GM19397 (cell line): ENCODE results near the gene KCNH5.

Experiments
- ATAC-seq: cut with Tn5 transposase; IDR thresholded peaks from one replicate; pipeline ENCODE4 v1.9.1; 2021; ENCODE audit warnings: mild to moderate bottlenecking, moderate library complexity; ENCODE audit not compliant: unreplicated experiment

Gene KCNH5

DNA sequence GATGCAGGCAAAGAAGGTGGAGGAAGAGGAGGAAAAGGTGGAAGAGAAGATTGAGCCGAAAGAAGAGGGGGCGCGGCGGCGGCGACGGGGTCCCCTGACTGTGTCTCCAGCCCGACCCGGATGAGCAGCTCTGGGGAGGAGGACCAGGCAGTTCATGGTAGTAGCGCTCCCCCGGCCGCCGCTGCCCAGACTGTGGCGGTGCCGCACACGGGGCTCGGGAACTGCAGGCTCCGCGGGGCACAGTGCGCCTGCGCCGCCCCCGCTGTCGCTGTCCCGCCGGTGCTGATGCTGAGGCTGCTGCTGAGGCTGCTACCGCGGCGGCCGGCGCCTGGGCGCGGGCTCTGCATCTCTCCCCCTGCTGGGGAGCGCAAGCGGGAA lies at the start of gene KCNH5:
Gene KCNH5, minus strand, starts transcription at position 225 of the 378 bp plus-strand sequence. CDS start 272 bp downstream, outside the sequence.
- no peak for ATAC-seq

DNA sequence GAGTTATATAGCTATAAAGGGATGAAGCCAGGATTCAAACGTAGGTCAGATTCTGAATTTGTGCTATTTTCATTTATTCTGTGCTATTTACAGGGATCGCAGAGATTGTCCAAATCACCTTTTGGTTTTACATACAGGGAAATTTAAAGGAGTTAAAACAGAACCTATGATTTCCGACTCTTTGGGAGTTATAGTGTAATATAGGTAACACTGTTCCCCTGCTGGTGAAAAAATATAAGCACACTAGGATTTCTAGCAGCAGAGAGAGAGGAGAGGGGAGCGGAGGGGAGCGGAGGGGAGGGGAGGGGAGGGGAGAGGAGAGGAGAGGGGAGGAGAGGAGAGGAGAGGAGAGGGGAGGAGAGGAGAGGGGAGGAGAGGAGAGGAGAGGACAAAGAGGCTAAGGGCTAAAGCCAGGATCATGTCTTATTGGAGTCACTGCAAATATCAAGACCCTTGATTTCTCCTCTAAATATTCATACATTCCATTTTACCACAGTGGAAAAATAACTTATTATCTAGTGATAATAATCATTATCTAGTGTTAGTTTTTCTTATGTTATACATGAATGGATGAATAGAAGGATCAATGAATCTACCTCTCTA lies 46.2 kb upstream of the KCNH5 start:
- no peak for ATAC-seq

DNA sequence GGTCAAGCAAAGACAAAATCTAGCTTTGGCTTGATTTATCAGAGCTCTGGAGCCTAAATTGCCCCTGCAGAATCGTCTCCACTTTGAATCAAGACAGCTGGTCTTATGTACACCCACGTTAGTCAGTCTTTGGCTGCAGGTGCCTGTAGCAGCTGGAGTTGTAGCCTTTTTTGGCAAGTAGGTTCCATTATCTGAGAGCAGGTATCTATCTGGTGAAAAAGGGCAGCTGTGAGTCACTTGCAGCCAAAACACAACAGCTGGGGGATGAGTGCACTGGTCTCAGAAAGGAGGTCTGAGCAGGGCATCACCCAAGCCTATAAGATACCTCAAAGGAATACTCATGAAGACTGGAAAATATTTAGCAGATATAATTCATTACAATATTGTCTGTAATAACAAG lies 43.6 kb upstream of the KCNH5 start:
- ATAC-seq, result no peak

- no peak for ATAC-seq
Measured at GRCh38 chr14:63078569-63078968, 33.3 kb upstream of the KCNH5 start.

DNA sequence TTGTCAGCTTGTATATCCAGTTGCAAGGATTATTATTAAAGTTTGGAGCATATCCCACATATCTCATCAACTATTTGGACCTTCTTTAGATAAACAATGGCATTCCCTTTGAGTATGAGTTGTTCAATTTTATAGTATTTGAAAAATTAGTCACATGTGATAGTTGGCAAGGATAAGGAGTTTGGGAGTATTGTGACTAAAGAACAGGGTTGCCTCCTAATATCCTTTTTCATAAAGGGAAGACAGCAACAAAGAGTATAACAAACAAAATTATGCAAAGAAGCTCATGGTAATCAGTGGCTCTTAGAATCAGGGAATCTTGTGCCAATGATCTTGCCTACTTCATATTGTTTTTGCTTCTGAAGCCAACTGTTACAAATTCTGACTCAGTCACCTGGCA lies 31.2 kb upstream of the KCNH5 start:
- ATAC-seq, result no peak

GRCh38 chr14:63055631-63056030 lies 10.4 kb upstream of the KCNH5 start:
- ATAC-seq, result no peak

GRCh38 chr14:63051992-63052391 lies 6.7 kb upstream of the KCNH5 start:
- ATAC-seq, result no peak

DNA sequence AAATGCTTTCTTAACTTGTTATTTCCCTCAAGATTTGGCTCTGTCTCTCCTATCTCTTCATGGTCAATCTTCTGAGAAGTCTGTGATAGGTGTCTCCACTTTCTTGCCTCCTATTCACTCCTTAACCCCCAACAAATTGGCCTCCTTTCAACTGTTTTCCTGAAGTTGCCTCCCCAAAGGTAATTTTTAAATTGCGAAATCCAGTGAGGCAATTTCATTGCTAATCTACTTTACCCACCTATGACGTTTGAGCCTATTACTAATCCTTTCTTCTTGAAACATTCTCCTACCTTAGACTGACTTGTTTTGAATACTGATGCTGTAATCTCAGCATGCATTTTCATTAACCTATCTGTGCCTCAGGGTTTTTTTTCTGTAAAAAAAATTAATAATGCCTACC lies 6.0 kb upstream of the KCNH5 start:
- ATAC-seq, result no peak

GRCh38 chr14:63050694-63051093 lies 5.4 kb upstream of the KCNH5 start:
- no peak for ATAC-seq

DNA sequence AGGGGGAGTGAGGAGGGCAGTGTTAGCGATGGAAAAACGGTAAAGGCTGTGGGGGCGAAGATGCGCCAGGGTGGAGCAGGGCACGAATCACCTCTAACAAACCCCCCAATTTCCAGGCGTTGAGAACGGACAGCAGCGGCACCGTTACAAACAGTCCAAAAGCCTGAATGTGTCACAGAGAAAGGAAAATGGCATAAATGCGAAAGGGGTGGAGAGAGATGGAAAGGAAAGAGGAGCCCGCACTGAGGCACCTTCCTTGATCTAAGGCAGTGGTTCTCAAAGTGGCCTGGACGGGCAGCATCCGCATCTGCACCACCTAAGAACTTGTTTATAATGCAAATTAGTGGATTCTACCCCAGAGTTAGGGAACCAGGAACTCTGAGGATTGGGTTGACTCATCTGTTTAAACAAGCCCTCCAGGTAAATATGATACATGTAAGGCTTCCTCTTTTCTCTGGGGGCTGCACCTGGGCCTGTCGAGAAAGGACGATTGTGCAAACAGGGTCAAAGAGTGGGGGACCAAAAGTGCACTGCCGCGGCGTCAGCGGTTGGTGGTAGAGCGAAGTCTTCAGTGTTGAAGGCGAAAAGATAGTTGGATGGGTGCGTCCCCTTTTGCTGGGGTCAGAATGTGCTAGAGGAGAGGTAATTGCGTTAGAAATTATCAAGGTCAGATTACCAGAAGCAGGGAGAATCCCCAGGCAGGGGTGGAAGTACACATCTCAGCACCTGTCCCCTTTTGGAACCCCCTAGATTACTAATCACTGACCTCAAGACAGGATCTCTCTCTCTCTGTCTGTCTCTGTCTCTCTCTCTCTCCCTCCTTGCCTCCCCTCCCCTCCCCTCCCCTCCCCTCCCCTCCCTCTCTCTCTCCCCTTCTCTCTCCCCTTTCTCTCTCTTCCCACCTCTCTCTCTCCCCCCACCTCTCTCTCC lies 1.3 kb upstream of the KCNH5 start:
- ATAC-seq, result no peak

DNA sequence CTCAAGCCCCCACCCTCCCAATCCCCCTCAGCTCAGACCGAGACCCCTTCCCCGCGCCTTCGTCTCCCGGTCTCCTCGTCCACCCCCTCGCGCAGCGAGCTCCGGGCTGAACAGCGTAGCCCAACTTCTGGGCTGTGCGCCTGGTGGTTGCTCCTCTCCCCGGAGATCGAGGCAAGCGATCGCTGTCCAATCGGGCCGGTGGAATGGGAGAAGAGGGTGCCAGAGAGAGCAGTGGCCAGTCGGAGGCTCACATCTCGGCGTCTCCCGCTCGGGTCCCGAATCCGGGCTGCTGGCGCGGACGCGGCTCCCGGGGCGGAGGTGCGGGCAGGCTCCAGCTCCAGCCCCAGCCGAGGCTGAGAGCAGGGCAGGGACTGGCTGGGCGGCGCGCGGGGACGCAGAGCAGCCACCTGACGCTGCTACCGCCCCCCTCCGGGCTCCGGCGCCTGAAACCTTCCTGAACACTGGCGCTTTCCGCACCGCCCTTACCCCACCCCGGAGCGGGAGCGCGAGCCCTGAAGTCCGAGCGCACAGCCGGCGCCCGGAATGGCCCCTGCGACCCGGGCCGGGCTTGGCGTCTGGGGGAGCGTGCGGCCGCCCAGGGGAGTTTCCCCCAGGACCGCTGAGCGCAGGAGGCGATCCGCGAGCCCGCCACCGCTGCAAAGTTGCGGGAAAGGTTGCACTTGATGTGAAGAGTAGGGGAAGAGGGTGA lies 508 bp upstream of the KCNH5 start:
- no peak for ATAC-seq

DNA sequence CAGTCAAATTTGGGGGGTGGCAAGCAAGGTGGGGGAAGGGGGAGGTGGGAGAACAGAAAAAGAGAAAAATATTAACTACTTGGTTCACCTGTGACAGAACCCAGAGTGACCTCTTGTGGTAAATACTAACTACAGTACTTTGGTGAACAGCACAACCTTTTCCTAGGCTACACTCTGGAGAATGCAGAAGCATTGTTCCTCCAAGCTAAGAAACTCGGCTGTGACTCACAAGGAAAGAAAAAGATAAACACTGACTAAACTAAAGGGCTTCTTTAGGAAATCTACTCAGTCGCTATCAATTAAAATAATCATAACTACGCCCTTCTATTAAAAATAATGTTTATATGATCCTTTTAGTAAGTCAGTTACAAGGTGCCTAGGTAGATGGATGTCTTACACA lies 5.4 kb downstream of the KCNH5 start:
- no peak for ATAC-seq

GRCh38 chr14:63032641-63033040 lies 12.6 kb downstream of the KCNH5 start:
- ATAC-seq, result no peak

- ATAC-seq, result no peak
Measured at GRCh38 chr14:63032076-63032475, 13.2 kb downstream of the KCNH5 start.

DNA sequence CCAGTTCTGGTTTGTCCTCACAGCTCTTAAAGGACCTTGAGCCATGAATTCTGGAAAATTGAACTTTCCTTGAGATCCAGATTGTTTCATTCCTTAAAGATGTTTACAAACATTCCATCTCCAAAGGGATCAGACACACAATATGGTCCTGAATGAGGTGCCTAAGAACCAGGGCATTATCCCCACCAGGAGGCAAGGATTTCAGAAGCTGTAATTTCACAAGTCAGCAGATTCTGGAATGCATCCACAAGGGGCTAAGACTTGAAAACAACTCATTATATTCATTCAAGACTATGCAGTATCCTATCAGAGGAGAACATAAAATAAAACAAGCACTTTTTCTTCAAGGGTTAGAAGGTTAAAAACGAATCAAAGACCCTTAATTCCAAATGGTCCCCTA lies 15.1 kb downstream of the KCNH5 start:
- ATAC-seq, result no peak

DNA sequence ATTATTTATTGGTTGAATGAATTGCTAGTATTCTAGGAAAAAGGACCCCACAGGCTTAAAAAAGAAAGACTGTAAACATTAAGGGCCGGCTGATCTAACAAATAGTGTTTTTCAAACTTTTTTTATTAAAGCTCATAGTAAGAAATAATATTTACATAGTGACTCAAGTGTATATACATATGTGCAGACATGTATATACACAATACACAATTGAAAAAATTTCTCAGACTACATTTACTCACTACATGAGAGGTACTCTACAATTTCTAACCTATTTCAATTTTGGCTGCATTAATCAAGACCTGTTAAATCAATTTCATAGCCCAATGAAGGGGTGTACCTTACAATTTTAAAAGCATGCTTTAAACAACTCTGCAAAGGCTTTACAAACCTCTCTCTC lies 17.5 kb downstream of the KCNH5 start:
- no peak for ATAC-seq

DNA sequence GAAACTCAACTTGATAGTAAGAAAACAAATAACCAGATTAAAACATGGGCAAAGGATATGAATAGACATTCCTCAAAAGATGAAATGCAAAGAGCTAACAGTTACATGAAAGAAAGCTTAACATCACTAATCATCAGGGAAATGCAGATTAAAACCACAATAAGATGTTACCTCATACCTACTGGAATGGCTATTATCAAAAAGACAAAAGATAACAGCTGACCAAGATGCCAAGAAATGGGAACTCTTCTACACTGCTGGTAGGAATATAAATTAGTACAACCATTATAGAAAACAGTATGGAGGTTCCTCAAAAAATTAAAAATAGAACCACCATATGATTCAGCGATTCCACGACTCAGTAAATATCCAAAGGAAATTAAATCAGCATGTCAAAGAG lies 18.8 kb downstream of the KCNH5 start:
- ATAC-seq, result no peak

- no peak for ATAC-seq
Measured at GRCh38 chr14:63014621-63015020, 30.6 kb downstream of the KCNH5 start.

DNA sequence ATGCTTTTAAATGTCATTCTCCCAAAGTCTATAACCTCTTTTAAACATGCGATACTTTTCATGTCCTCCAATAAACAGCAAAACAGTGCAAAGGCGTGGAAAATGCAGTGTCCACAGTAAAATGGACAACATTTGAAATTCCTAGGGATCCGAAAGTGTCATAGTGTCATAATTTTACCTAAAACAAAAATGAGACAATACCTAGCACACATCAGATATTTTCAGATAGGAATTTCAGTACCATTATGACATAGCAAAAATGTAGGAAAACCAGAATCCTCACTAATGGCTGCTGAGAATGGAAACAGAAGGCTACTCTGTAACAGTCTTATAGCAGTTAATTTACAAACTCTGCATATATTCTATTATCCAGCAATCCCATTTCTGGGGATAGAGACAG lies 33.1 kb downstream of the KCNH5 start:
- no peak for ATAC-seq

DNA sequence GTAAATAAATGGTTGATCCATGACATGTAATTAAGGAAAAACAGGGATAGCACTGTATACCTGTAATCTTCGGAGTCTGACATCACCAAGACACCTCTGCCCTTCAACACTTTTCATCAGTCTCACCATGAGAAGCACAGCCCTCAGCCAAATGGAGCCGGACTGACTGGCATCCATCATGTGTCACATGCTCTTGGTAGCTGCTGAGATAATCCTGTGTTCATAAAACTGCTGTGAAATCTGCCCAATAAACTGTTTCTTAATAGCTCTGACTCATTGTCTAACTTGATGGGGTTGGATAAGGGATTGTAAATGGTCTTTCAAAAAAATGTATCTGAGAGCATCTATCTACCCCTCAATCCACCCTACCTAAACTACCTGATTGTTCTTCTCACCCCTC lies 33.6 kb downstream of the KCNH5 start:
- no peak for ATAC-seq

GRCh38 chr14:63009495-63009894 lies 35.8 kb downstream of the KCNH5 start:
- ATAC-seq, result no peak

GRCh38 chr14:63006531-63006930 lies 38.7 kb downstream of the KCNH5 start:
- no peak for ATAC-seq
